Nephron progenitor cell (in vitro differentiated cells): ENCODE data around the gene PPP1R17.

Experiments
- DNase-seq: peaks from one replicate; pipeline ENCODE4 v3.0.0; 2021
- H3K27ac Mint-ChIP-seq: 2 replicates; pipeline ENCODE4 v1.8.0; 2021; ENCODE audit warnings: mild to moderate bottlenecking, moderate library complexity, mixed read lengths
- H3K27me3 Mint-ChIP-seq: 2 replicates; pipeline ENCODE4 v1.8.0; 2021; ENCODE audit warnings: mild to moderate bottlenecking, low read depth, mixed read lengths; ENCODE audit not compliant: poor library complexity
- H3K36me3 Mint-ChIP-seq: 2 replicates; pipeline ENCODE4 v1.8.0; 2021; ENCODE audit warnings: low read depth, mixed read lengths
- H3K4me1 Mint-ChIP-seq: 2 replicates; pipeline ENCODE4 v1.8.0; 2021; ENCODE audit warnings: mixed read lengths
- H3K4me3 Mint-ChIP-seq: 2 replicates; pipeline ENCODE4 v1.8.0; 2021; ENCODE audit warnings: mild to moderate bottlenecking, moderate library complexity, mixed read lengths
- H3K9me3 Mint-ChIP-seq: 2 replicates; pipeline ENCODE4 v1.8.0; 2021; ENCODE audit warnings: mild to moderate bottlenecking, moderate library complexity, mixed read lengths
- TF ChIP-seq, protein P1 (sequence below): fragments of 200-600 bp; sonication (generic); IDR thresholded peaks from 2 replicates; pipeline ENCODE4 v1.5.0; 2021; ENCODE audit warnings: antibody characterized with exemption

Gene PPP1R17

DNA sequence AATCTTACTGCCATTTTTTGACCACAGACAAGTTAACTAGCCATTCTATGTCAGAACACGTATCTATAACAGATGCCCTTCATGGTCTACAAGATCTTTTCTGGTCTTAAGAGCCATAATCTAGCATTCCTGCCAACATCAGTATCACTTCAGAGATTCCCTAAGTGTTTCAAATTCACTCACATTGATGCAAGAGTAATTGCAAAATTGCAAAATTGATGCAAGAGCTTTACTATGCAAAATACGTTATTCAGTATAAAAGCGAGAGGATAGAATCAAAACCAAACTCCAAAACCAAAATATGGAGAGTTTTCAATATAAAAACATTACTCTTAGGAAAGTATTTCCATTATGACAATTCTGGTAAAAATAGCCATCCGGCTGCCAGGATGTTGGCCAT, 38.1 kb upstream of the PPP1R17 start:
- Mint-ChIP-seq H3K9me3 (no peaks in the 10 kb centered on the region), H3K4me3 (no peak overlapping the region), H3K4me1 (peaks cover 31% of the 10 kb centered on the region), H3K27ac (no peak overlapping the region), H3K27me3 (peaks cover 4% of the 10 kb centered on the region), H3K36me3 (no peaks in the 10 kb centered on the region)
- no peak for DNase-seq
- TF ChIP-seq, protein P1, sequence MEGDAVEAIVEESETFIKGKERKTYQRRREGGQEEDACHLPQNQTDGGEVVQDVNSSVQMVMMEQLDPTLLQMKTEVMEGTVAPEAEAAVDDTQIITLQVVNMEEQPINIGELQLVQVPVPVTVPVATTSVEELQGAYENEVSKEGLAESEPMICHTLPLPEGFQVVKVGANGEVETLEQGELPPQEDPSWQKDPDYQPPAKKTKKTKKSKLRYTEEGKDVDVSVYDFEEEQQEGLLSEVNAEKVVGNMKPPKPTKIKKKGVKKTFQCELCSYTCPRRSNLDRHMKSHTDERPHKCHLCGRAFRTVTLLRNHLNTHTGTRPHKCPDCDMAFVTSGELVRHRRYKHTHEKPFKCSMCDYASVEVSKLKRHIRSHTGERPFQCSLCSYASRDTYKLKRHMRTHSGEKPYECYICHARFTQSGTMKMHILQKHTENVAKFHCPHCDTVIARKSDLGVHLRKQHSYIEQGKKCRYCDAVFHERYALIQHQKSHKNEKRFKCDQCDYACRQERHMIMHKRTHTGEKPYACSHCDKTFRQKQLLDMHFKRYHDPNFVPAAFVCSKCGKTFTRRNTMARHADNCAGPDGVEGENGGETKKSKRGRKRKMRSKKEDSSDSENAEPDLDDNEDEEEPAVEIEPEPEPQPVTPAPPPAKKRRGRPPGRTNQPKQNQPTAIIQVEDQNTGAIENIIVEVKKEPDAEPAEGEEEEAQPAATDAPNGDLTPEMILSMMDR = no peak

DNA sequence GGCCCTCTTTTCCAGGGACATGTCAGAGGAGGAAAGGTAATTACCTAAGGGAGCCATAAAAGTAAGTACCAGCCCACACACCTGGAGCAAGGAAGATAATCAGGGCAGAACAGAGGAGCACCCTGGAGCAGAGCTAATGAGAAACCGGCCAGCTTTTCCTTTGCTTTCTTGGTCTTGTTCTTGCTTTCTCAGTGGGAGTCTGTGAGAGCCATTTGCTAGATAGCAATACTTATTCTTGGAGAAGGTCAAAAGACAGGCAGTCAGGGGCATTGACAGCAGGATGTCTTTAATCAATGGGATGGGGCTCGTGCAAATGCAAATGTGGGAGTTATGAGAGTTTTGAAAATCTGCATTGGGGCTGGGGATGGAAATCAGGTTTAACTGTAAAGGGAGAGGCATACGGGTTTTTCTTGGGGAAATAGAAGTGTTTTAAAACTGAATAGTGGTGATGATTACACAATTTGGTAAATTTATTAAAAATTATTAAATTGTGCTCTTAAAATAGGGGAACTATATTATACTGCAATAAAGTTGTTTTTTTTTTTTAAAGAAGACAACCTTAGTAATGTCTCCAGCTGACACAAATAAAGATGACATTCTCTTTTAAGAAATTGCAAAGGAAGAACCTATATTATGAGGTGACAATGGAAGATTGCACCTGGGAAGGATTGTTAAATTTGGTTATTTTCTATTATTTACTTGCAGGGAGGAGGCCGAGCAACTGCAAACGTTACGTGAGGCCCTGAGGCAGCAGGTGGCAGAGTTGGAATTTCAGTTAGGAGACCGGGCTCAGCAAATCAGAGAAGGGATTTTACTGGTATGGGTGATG, 35.6 kb upstream of the PPP1R17 start:
- no peak overlapping the region for H3K27ac Mint-ChIP-seq
- no peaks in the 10 kb centered on the region for H3K9me3 Mint-ChIP-seq
- H3K27me3 Mint-ChIP-seq = peaks cover 13% of the 10 kb centered on the region
- peaks cover 31% of the 10 kb centered on the region for H3K4me1 Mint-ChIP-seq
- TF ChIP-seq, protein P1 = no peak
- H3K4me3 Mint-ChIP-seq = no peak overlapping the region
- H3K36me3 Mint-ChIP-seq = no peaks in the 10 kb centered on the region
- no peak for DNase-seq

DNA sequence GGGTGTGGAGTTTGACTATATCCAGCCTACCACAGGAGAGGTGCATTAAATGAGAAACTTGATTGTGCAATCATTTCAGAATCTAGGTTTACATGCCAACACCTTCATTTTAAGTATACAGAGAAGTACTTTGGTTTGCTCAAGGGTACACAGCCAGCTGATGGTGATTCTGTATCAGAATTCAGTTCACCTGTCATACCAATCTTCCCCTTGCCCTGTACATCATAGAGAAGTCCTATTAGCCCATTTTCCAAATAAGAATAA, 35.0 kb upstream of the PPP1R17 start:
- no peak overlapping the region for H3K27ac Mint-ChIP-seq
- TF ChIP-seq, protein P1 = no peak
- no peak overlapping the region for H3K4me3 Mint-ChIP-seq
- H3K9me3 Mint-ChIP-seq = no peaks in the 10 kb centered on the region
- no peaks in the 10 kb centered on the region for H3K36me3 Mint-ChIP-seq
- H3K4me1 Mint-ChIP-seq = peaks cover 31% of the 10 kb centered on the region
- H3K27me3 Mint-ChIP-seq = peaks cover 13% of the 10 kb centered on the region
- DNase-seq = no peak

DNA sequence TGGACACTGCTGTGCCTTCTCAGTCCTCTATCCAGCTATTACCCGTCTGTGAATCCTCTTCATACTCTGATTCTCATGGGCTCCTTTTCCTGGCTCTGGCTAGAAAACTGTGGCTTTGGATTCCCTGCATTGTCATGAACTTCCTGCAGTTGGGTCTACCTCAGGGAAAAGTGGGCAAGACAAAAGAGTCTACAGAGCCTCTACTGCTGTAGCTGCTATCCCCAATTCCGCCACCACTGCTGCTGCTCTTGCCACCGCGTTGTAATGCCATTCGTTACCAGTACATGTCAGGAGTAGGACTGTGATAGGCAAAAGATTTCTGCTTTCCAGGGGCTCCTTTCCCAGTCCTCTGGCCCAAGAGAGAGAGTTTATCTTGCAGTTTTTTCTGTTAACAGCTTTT, 23.9 kb upstream of the PPP1R17 start:
- Mint-ChIP-seq H3K4me1 (no peaks in the 10 kb centered on the region), H3K27me3 (peaks cover 4% of the 10 kb centered on the region), H3K27ac (no peak overlapping the region), H3K4me3 (no peak overlapping the region), H3K9me3 (no peaks in the 10 kb centered on the region), H3K36me3 (no peaks in the 10 kb centered on the region)
- peak; percentile 4 for DNase-seq
- TF ChIP-seq, protein P1 = peak; percentile 10

DNA sequence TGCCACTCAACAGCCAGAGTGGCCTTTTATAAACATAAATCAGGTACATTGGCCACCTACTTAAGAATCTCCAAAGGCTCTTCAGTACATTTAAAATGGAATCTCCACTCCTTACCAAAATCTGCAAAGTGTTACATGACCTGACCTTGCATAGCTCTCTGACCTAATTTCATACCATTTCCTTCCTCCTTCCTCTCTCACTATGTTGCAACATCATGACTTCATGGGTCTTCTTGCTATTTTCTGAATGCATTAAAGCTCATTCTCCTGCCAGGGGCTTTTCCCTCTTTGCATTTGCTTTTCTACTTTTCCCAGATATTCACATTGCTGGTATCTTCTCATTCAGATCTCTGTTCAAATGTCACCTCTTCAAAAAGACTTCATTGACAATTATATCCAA, 22.1 kb upstream of the PPP1R17 start:
- Mint-ChIP-seq H3K36me3 (no peaks in the 10 kb centered on the region), H3K27me3 (peaks cover 4% of the 10 kb centered on the region), H3K4me1 (no peaks in the 10 kb centered on the region), H3K4me3 (no peak overlapping the region), H3K27ac (no peak overlapping the region), H3K9me3 (peaks cover under 1% of the 10 kb centered on the region)
- TF ChIP-seq, protein P1 = no peak
- DNase-seq = no peak

DNA sequence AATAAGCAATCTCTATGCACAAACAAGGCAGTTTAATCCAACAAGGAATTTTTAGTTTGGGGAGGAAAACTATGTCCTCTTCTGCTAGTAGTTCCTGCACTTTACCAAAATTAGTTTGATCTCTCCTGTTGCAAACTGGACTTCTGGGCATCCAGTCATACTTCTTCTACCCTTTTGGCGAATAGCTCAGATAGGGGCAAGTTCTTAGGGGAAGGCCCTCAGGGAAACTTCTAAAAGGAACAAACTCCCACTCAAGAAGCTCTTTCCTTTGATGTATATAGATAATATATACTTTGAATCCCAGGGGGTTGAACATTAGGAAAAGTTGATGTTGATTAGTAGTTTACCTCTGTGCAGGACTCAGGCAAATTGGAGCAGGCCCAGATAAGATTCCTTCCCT, 21.5 kb upstream of the PPP1R17 start:
- TF ChIP-seq, protein P1 = no peak
- no peak overlapping the region for H3K27ac Mint-ChIP-seq
- H3K36me3 Mint-ChIP-seq = no peaks in the 10 kb centered on the region
- H3K4me1 Mint-ChIP-seq = no peaks in the 10 kb centered on the region
- H3K4me3 Mint-ChIP-seq = no peak overlapping the region
- H3K27me3 Mint-ChIP-seq = peaks cover 7% of the 10 kb centered on the region
- DNase-seq = no peak
- peaks cover 7% of the 10 kb centered on the region for H3K9me3 Mint-ChIP-seq
